GM12864 (cell line): ENCODE data around the gene SMARCD1.

ENCODE experiments used
- DNase-seq: peaks from one replicate; pipeline ENCODE4 v3.0.0-alpha.2; 2011; ENCODE audit warnings: low read depth
- H3K4me3 ChIP-seq: 2 replicates; pipeline ENCODE4 v1.5.1; 2011; ENCODE audit warnings: mild to moderate bottlenecking, low read depth, low read length, control low read depth
- CTCF ChIP-seq: IDR thresholded peaks from 2 replicates; pipeline ENCODE4 v1.5.1; 2011; ENCODE audit warnings: low read depth, mild to moderate bottlenecking, moderate library complexity, low read length, control low read depth, inconsistent platforms; ENCODE audit errors: missing control alignments

Gene SMARCD1

GRCh38 chr12:50117057-50117622 is 32.0 kb downstream of the SMARCD1 start:
- TF ChIP-seq CTCF, result no peak
- no peak overlapping the region for H3K4me3 ChIP-seq
- DNase-seq, result no peak

GRCh38 chr12:50119387-50119786 is 34.2 kb downstream of the SMARCD1 start:
- DNase-seq, result no peak
- H3K4me3 ChIP-seq, result no peak overlapping the region
- no peak for TF ChIP-seq CTCF

GRCh38 chr12:50120521-50120920 is 35.4 kb downstream of the SMARCD1 start:
- no peak overlapping the region for H3K4me3 ChIP-seq
- no peak for DNase-seq
- no peak for TF ChIP-seq CTCF

GRCh38 chr12:50120953-50121352 is 35.8 kb downstream of the SMARCD1 start:
- H3K4me3 ChIP-seq, result no peak overlapping the region
- no peak for TF ChIP-seq CTCF
- no peak for DNase-seq

- DNase-seq, result no peak
- no peak for TF ChIP-seq CTCF
- no peak overlapping the region for H3K4me3 ChIP-seq
These were observed 36.5 kb downstream of the SMARCD1 start for GRCh38 chr12:50121641-50122040.

GRCh38 chr12:50123203-50123602 is 38.1 kb downstream of the SMARCD1 start:
- no peak for DNase-seq
- no peak overlapping the region for H3K4me3 ChIP-seq

More at GRCh38 chr12:50123203-50123602, 38.1 kb downstream of the SMARCD1 start:
- no peak for TF ChIP-seq CTCF
